Mononuclear cell (primary cell): ENCODE data around the gene GABRA5. TPM values are rescaled to one million over a fixed set of nuclear protein-coding genes. Genes with fewer than 3 reads are reported as not detected.
"Not testable (repeated sequence)": the region's sequence is repeated elsewhere in the genome, so short reads cannot be mapped to it uniquely, and the experiment has no call there.

Source experiments
- H3K27me3 ChIP-seq: 2 replicates; pipeline ENCODE4 v1.6.0; 2011; ENCODE audit warnings: low read length, control low read depth; ENCODE audit not compliant: insufficient read depth
- H3K4me1 ChIP-seq: 2 replicates; pipeline ENCODE4 v1.5.1; 2011; ENCODE audit warnings: mild to moderate bottlenecking, low read length, control low read depth; ENCODE audit not compliant: insufficient read depth
- H3K4me3 ChIP-seq: 2 replicates; pipeline ENCODE4 v1.5.1; 2011; ENCODE audit warnings: mild to moderate bottlenecking, low read length, moderate library complexity
- H3K9me3 ChIP-seq: 2 replicates; pipeline ENCODE4 v1.5.1; 2011; ENCODE audit warnings: low read depth, mild to moderate bottlenecking, control low read depth, low read length
- total RNA-seq: library from RNA; depleted of rRNA; stranded (reverse); fragments of >200 nt; gene quantifications from one replicate; pipeline ENCODE4 v1.2.3, GENCODE V29; 2012

GABRA5 gene
- total RNA-seq, 1 donor: 0.31 TPM

DNA sequence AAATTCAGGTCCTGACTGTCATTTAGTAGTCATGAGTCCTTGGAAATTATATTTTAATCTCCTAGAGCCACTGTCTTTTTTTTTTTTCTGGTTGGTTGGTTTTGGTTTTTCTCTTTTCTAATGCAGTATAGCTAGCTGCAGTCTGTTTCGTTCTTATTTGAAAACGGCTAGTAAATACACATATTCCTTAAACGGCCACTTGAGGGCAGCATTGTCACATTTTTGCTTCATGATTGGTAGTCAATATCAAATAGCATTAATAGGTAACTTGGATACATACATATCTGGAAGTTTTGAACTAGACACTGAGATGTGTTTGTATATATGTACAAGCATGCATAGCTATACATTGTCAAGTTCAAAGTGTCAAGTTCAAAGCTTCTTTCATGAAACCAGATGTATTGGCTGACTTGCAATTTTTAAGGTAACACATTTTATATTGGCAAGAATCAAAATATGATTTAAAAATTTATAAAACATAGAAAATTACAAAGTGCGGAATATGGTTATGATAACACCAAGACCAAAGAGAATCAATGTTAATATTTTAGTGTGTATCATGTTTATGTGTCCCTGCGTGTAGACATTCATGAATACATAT, 22.5 kb downstream of the GABRA5 start:
- H3K9me3 ChIP-seq: no peaks in the 10 kb centered on the region
- no peak overlapping the region for H3K4me3 ChIP-seq
- peaks cover 9% of the 10 kb centered on the region for H3K27me3 ChIP-seq
- H3K4me1 ChIP-seq: no peaks in the 10 kb centered on the region

DNA sequence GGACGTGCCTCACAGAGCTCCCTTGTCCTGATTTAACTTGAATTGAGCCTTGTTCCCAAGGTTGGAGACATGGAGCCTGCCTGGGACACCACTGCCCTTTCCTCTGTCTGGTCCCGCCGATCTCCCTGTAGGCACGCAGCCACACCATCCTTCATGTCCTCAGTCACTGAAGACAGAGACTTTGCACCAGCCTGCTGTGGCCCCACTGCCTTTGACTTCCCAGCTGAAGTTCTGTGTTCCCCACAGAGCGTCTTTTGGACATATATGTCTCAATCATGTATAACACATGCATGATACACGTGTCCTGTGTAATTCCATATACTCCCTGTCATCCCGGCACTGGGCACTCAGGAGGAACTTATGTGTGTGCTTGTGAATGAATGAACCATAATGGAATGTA, 23.6 kb downstream of the GABRA5 start:
- Histone ChIP-seq H3K9me3 (no peaks in the 10 kb centered on the region), H3K4me1 (no peaks in the 10 kb centered on the region), H3K27me3 (peaks cover 9% of the 10 kb centered on the region), H3K4me3 (no peak overlapping the region)

DNA sequence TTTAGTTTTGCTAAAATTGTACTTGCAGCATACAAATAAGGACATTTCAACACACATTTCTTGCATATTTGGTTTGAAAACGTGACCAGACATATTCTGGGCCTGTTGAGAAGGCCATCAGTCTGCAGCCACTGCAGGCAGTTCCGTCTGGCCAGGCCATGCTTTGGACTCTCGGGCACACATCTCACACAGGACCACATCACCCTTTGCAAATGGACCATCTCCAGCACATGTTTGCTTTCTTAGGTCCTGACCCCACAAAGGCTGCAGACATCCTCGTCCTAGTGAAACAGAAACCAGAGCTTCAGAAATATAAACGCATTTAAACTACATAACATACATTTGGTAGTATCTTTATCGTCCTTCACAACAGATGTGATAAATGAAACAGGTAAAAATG, 24.1 kb downstream of the GABRA5 start:
- H3K4me3 ChIP-seq: no peak overlapping the region
- H3K9me3 ChIP-seq: no peaks in the 10 kb centered on the region
- H3K4me1 ChIP-seq: no peaks in the 10 kb centered on the region
- H3K27me3 ChIP-seq: peaks cover 9% of the 10 kb centered on the region

DNA sequence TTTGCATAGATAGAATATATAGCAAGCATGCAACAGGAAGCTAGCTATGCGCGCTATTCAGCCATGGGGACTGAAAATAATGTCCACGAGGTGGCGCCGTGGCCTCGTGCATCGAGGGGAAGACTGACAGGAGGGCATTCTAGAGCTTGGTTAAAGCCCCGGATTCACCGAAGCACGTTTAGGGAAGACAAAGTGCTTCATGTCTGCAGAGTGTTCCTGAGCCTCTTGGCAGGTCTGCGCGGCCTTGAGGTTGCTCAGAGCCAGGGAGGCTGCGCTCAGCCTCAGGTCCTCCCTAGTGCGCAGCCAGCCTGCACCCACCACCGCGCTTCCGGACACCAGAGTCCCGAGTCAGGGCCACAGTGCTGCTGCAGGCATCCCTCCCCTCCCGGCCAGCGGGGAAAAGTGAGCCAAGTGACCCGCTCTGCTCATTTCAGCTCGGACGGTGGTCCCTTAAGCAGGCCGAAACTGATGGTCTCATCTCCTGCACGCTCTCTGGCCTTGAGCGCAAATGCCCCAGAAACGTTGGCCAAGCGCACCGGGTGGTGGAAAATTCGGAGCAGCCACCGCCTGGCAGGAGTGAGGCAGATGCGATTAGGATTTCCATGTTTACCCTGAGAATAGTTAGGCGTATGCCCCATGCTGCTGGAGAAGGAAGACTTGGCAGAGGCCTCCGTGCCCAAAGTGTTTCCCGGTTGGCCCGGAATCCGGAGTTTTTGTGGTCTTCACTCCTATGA, 24.8 kb downstream of the GABRA5 start:
- no peaks in the 10 kb centered on the region for H3K9me3 ChIP-seq
- no peaks in the 10 kb centered on the region for H3K4me1 ChIP-seq
- peaks cover 9% of the 10 kb centered on the region for H3K27me3 ChIP-seq
- H3K4me3 ChIP-seq: no peak overlapping the region

DNA sequence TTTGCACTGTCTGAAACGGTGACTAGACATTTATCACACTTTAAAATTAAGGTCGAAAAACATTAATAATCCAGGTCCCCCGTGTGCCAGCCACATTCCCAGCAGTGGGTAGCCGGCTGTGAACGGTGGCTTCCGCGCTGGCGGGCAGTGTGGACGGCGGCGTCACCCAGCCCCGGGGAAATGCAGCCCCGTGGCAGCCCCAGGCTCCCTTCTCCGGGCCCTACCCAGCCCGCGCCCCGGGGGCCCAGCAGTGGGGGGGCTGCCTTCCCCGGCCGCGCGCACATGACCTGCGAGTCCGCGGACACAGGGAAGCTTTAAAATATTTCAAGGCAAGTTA, 25.3 kb downstream of the GABRA5 start:
- H3K4me1 ChIP-seq: no peaks in the 10 kb centered on the region
- peaks cover 9% of the 10 kb centered on the region for H3K27me3 ChIP-seq
- no peak overlapping the region for H3K4me3 ChIP-seq
- no peaks in the 10 kb centered on the region for H3K9me3 ChIP-seq

DNA sequence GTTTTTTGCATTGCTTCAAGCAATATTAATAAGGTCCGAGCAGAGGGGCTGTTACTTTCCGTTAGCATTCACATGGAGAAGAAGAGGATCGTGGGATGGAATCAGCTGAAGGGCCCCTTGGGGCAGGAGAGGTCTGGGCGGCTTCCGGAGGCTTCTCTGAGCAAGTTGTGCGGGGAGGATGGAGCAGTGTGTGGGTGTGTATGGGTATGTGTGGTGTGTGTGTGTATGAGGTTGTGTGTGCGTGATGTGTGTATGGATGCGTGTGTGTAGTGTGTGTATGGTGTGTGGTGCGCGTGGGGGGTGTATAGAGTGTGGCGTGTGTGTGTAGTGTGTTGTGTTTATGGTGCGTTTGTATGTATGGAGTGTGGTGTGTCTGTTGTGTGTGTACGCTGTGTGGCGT, 25.8 kb downstream of the GABRA5 start:
- H3K4me1 ChIP-seq: no peaks in the 10 kb centered on the region
- H3K27me3 ChIP-seq: peaks cover 9% of the 10 kb centered on the region
- no peaks in the 10 kb centered on the region for H3K9me3 ChIP-seq
- H3K4me3 ChIP-seq: no peak overlapping the region

DNA sequence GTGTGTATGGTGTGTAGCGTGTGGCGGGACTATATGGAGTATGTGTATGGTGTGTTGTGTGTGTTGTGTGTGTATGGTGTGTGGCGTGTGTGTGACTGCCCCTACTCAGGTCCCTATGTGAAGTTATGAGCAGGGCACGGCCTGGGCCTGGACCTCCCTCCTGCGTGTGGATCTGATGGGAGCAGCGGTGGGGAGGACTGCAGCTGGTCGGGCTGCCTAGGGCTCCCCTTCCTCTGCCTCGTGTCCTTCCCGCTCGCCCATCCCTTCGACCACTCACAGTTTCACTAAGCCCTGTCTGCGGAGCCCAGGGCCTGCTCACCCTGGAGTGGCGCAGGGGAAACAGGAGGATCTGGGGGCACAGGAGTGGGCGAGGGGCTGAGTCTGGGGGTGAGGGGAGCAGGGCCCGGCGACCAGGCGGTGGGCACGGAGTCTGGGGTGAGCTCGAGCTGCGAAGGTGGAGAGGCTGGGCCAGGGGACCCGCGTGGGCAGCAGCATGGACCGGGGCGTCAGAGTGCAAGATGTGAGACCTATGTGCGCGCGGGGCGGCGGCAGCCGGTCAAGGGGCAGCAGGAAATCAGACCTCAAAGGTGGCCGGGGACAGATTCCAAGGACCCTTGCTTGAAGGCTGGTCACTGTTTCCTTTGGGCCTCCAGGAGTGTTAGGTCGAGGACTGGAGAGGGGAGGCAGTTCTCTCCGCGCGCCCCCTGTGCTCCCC, 26.6 kb downstream of the GABRA5 start:
- no peak overlapping the region for H3K4me3 ChIP-seq
- peaks cover 9% of the 10 kb centered on the region for H3K27me3 ChIP-seq

DNA sequence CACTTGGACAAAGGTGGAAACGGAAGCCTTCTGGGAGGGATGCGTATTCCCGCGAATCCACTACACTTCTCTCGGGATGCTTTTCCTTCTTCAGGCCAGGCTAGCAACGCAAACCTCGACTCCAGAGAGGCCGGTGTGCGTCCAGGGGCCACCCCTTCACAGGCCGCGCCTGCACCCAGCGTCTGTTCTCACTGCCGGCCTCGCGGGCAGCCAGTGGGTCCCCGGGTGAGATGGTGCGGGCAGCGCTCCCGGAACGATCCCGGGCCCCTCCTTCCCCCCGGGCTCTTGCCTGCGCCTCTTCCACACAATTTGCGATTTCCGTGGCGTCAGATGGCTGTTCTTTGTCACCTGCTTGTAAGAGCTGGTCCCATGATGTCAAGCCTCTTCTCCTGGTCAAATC, 27.3 kb downstream of the GABRA5 start:
- Histone ChIP-seq H3K9me3 (peaks cover 1% of the 10 kb centered on the region), H3K4me1 (no peaks in the 10 kb centered on the region), H3K4me3 (no peak overlapping the region), H3K27me3 (peaks cover 9% of the 10 kb centered on the region)

More for the DNA sequence above, 26.6 kb downstream of the GABRA5 start:
- Histone ChIP-seq H3K4me1 (no peaks in the 10 kb centered on the region), H3K9me3 (no peaks in the 10 kb centered on the region)

DNA sequence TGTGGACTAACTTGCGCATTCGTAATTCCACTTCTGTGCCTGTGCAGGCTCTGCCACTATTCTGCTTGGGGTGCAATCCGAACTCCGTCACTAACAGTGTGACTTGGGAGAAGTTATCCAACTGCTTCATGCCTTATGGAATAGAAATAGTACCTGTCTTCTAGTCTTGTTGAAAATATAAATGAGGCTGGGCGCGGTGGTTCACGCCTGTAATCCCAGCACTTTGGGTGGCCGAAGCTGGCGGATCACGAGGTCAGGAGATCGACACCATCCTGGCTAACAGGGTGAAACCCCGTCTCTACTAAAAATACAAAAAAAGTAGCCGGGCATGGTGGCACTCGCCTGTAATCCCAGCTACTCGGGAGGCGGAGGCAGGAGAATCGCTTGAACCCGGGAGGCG, 28.5 kb downstream of the GABRA5 start:
- H3K27me3 ChIP-seq, H3K4me1 ChIP-seq, H3K9me3 ChIP-seq, H3K4me3 ChIP-seq: not testable (repeated sequence)

DNA sequence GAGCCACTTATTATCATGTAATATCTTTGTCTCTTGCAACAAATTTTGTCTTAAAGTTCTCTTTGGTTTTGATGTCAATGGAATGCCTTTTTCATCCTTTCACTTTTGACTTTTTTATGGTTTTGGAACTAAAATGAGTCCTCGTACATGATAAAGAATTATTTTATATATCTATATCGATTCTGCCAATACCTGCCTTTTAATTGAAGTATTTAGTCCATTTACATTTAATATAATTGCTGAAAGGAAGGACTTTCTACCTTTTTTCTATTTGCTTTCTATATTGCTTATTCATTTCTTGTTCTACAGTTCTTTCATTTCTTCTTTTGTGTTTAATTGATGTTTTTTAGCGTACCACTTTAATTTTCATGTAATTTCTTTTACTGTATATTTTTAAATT, 32.8 kb downstream of the GABRA5 start:
- Histone ChIP-seq H3K9me3 (peaks cover 8% of the 10 kb centered on the region), H3K4me1 (no peaks in the 10 kb centered on the region), H3K27me3 (no peaks in the 10 kb centered on the region), H3K4me3 (no peak overlapping the region)

DNA sequence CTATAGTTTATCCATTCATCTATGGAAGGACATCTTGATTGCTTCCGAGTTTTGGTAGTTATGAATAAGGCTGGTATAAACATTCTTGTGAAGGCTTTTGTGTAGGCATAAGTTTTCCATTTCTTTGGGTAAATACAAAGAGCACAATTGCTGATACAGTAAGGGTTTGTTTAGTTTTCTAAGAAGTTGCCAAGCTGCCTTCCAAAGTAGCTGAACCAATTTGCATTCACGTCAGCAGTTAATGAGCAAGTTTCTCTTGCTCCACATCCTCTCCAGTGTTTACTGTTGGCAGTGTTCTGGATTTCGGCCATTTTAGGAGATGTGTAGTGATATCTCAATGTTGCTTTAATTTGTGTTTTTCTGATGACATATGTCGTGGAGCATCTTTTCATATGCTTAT, 34.2 kb downstream of the GABRA5 start:
- Histone ChIP-seq H3K4me3 (no peak overlapping the region), H3K9me3 (peaks cover 18% of the 10 kb centered on the region), H3K4me1 (no peaks in the 10 kb centered on the region), H3K27me3 (no peaks in the 10 kb centered on the region)

DNA sequence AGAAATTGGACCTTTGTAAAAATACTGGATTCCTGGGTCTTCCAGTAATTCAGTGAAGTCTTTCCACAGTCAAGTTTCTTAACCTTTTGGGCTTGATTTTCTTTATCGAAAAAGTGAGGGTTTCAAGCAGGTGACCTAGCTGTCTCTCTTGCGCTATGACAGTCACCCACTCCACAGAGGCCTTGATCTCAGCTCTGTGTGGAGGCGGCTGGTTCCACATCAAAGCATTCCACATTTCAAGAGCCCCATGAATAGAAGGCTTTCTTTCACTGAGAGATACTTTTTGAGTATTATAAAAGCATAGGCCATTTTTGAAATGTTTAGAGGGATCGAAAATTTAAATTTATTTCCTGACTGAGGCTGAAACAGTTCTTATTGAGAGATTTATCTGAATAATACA, 43.9 kb downstream of the GABRA5 start:
- Histone ChIP-seq H3K4me1 (no peaks in the 10 kb centered on the region), H3K4me3 (no peak overlapping the region), H3K27me3 (no peaks in the 10 kb centered on the region), H3K9me3 (peaks cover 2% of the 10 kb centered on the region)

DNA sequence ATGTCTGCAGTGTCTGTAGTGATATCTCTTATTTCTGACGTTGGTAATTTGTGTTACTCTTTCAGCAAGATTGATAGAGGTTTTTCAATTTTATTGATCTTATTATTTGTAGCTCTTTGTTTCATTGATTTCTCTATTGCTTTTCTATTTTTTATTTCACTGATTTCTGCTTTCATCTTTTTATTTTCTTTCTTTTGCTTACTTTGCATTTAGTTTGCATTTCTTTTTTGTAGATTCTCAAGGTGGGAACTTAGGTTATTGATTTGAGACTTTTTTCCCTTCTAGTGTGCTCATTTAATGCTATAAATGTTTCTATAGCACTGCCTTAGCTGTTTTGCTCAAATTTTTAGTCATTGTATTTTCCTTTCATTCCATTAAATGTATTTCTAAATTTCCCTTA, 54.6 kb downstream of the GABRA5 start:
- no peaks in the 10 kb centered on the region for H3K4me1 ChIP-seq

DNA sequence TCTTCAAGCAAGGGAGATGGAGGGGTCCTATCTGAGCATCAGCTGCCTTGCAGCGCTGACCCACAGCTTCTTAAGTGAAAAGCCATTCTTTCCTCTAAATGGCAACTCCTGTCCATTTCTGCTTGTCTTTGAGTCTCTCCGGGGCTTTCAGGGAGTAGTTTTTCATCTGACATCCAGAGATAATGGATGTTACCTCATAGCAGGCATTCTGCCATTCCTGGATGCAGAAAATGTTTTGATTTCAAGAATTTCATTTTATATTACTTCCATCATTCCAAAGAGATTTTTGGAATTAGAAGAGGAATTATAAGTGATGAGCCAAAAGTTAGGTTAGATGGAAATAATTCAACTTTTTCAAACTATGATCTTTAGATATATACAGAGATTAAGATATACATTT, 59.2 kb downstream of the GABRA5 start:
- Histone ChIP-seq H3K4me1 (no peaks in the 10 kb centered on the region), H3K27me3 (no peaks in the 10 kb centered on the region), H3K4me3 (no peak overlapping the region), H3K9me3 (no peaks in the 10 kb centered on the region)

More for the DNA sequence above, 54.6 kb downstream of the GABRA5 start:
- Histone ChIP-seq H3K4me3 (no peak overlapping the region), H3K27me3 (no peaks in the 10 kb centered on the region), H3K9me3 (peaks cover 5% of the 10 kb centered on the region)

DNA sequence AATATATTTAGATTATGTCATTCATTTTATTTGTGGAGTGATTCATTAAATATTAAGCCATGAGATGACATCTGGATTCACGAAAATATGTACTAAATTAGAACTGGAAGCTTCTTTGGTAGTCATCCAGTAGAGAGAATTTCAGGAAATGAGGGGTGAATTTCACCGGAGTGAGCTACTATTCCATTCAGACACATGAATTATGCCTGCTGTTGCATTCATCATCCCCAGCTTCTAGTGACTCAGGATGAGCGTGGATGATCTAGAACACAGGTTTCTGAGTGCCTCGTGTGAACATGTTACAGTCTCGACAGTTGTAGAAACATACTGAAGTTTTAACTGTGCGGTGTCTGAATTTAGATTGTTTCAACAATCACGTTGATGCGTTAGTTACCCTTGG, 61.2 kb downstream of the GABRA5 start:
- H3K27me3 ChIP-seq: no peaks in the 10 kb centered on the region
- H3K4me3 ChIP-seq: no peak overlapping the region
- no peaks in the 10 kb centered on the region for H3K9me3 ChIP-seq
- H3K4me1 ChIP-seq: no peaks in the 10 kb centered on the region

DNA sequence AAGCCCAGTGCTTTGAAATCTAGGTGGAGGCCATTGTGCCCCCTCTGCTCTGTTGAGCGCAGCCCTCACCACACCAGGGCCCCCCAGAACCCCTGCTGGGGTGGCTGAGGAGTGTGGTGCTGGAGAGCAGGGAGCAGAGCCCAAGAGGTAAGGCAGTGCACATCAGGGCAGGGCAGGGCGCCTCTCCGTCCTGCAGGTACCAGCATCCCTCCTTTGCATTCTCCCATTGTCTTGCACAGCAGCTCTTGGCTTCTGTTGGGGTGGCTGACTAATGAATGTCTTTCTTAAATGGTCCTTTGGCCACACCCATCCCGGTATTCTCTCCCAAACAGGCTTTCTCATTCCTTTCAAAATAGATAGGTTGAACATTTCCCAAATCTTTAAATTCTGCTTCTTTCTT, 62.7 kb downstream of the GABRA5 start:
- no peaks in the 10 kb centered on the region for H3K9me3 ChIP-seq
- no peaks in the 10 kb centered on the region for H3K27me3 ChIP-seq
- no peaks in the 10 kb centered on the region for H3K4me1 ChIP-seq
- no peak overlapping the region for H3K4me3 ChIP-seq
